HepG2 (cell line): ENCODE results near the gene CRNKL1. TPM values are rescaled to one million over a fixed set of nuclear protein-coding genes. Genes with fewer than 3 reads are reported as not detected.

ENCODE experiments used
- ATAC-seq: fragments of 200-7000 bp; cut with Tn5 transposase; 3 replicates; pipeline ENCODE4 v1.9.1; 2020; ENCODE audit warnings: mild to moderate bottlenecking, moderate library complexity
- BruUV-seq: library from RNA; stranded (reverse); fragments of 400-500 nt; replicated peaks from 2 replicates; lab custom pipeline; 2021; lab: Mats Ljungman, UMichigan
- CTCF ChIA-PET: fragments of 300-600 bp; formaldehyde crosslinking; extraction: SDS; loops from one replicate; lab custom pipeline; 2021; ENCODE audit warnings: low total read pairs, inconsistent platforms, low intra/inter-chr PET ratio; lab: Yijun Ruan, JAX
- POLR2A ChIA-PET: fragments of 350-600 bp; sonication (Branson Sonifier 250); formaldehyde crosslinking; loops from one replicate; lab custom pipeline; 2020; ENCODE audit warnings: antibody characterized with exemption, inconsistent platforms; lab: Yijun Ruan, JAX
- DNase-seq: peaks from one replicate; pipeline ENCODE4 v3.0.0-alpha.2; 2015; ENCODE audit warnings: low spot score
- FAIRE-seq: peaks from 3 replicates; lab custom pipeline; 2011; peaks lifted over from hg19 to GRCh38; lab: Jason Lieb, UNC
- H2AFZ ChIP-seq: one replicate; pipeline ENCODE4 v1.6.1; 2011; ENCODE audit warnings: low read length, inconsistent platforms
- H3K27ac ChIP-seq: fragments of 300-600 bp; 3 replicates; pipeline ENCODE4 v1.8.0; 2011; ENCODE audit warnings: mixed run types, mild to moderate bottlenecking, mixed read lengths, low read length, inconsistent platforms; ENCODE audit not compliant: insufficient read depth; ENCODE audit errors: extremely low read length
- H3K27me3 ChIP-seq, 2 experiments: fragments of 200-600 bp in 1 of 2; 2 replicates in 1 of 2; 3 replicates in 1 of 2; pipeline versions ENCODE4 v1.6.0 to v1.8.0; 2011; ENCODE audit warnings: low read length in 2 of 2, mild to moderate bottlenecking in 2 of 2, moderate library complexity in 2 of 2, inconsistent platforms in 1 of 2; ENCODE audit not compliant: insufficient read depth in 2 of 2, control insufficient read depth in 1 of 2
- H3K36me3 ChIP-seq, 2 experiments: fragments of 200-600 bp in 1 of 2; replicated peaks in 1 of 2; 2 replicates in 1 of 2; 3 replicates in 1 of 2; pipeline versions ENCODE4 v1.5.1 to v1.8.0; 2011; ENCODE audit warnings: low read length in 2 of 2, inconsistent platforms in 1 of 2; ENCODE audit not compliant: insufficient read depth in 2 of 2, control insufficient read depth in 1 of 2
- H3K4me1 ChIP-seq: 2 replicates; pipeline ENCODE4 v1.5.1; 2012; ENCODE audit warnings: low read length, inconsistent platforms; ENCODE audit not compliant: insufficient read depth
- H3K4me2 ChIP-seq: 2 replicates; pipeline ENCODE4 v1.6.0; 2011; ENCODE audit warnings: low read depth, low read length, inconsistent platforms
- H3K4me3 ChIP-seq, 3 experiments: fragments of 200-600 bp in 1 of 3; sonication (generic), shearing (Covaris generic) in 1 of 3; replicated peaks in 1 of 3; 2 replicates each; pipeline ENCODE4 v1.5.1; 2011 to 2016; ENCODE audit warnings: low read length in 3 of 3, inconsistent platforms in 2 of 3, low read depth in 2 of 3, mild to moderate bottlenecking in 2 of 3, control low read depth in 1 of 3, mixed read lengths in 1 of 3; ENCODE audit not compliant: insufficient read depth in 1 of 3
- H3K79me2 ChIP-seq: one replicate; pipeline ENCODE4 v1.6.1; 2011; ENCODE audit warnings: low read length, inconsistent platforms; ENCODE audit not compliant: insufficient read depth
- H3K9ac ChIP-seq: 2 replicates; pipeline ENCODE4 v1.6.0; 2011; ENCODE audit warnings: mild to moderate bottlenecking, low read depth, low read length, inconsistent platforms; ENCODE audit not compliant: insufficient read depth
- H3K9me3 ChIP-seq: 2 replicates; pipeline ENCODE4 v1.5.1; 2012; ENCODE audit warnings: mild to moderate bottlenecking, low read length
- H4K20me1 ChIP-seq: 2 replicates; pipeline ENCODE4 v1.6.0; 2011; ENCODE audit warnings: inconsistent platforms, mild to moderate bottlenecking, low read length, moderate library complexity; ENCODE audit not compliant: insufficient read depth
- HIVEP1 ChIP-seq: sonication (generic); formaldehyde crosslinking; IDR thresholded peaks from 2 replicates; pipeline ENCODE4 v1.4.0; 2020; ENCODE audit warnings: mild to moderate bottlenecking, missing genetic modification reagents
- KDM5A ChIP-seq: fragments of 200-600 bp; sonication (generic); IDR thresholded peaks from 2 replicates; pipeline ENCODE4 v1.7.0; 2018; ENCODE audit warnings: antibody characterized with exemption, mild to moderate bottlenecking, low read length, borderline replicate concordance
- LRRFIP1 ChIP-seq: sonication (generic); formaldehyde crosslinking; conservative IDR thresholded peaks from 2 replicates; pipeline ENCODE4 v1.4.0; 2020; ENCODE audit warnings: missing genetic modification reagents
- MYPOP ChIP-seq: sonication (generic); formaldehyde crosslinking; IDR thresholded peaks from 2 replicates; pipeline ENCODE4 v1.8.1; 2023; ENCODE audit warnings: mild to moderate bottlenecking, moderate library complexity, missing genetic modification reagents
- NR2C2 ChIP-seq: sonication (generic); formaldehyde crosslinking; IDR thresholded peaks from 2 replicates; pipeline ENCODE4 v1.4.0; 2020; ENCODE audit warnings: missing genetic modification reagents, mild to moderate bottlenecking, moderate library complexity, borderline replicate concordance
- NR3C1 ChIP-seq: sonication (generic); formaldehyde crosslinking; IDR thresholded peaks from 2 replicates; pipeline ENCODE4 v1.4.0; 2020; ENCODE audit warnings: missing genetic modification reagents
- RBAK ChIP-seq: sonication (generic); formaldehyde crosslinking; IDR thresholded peaks from 2 replicates; pipeline ENCODE4 v1.5.1; 2020; ENCODE audit warnings: mild to moderate bottlenecking, missing genetic modification reagents
- SIN3A ChIP-seq: IDR thresholded peaks from 2 replicates; pipeline ENCODE4 v1.6.1; 2011; ENCODE audit warnings: low read depth, mild to moderate bottlenecking, control low read depth, low read length, borderline replicate concordance
- TBX2 ChIP-seq: sonication (generic); formaldehyde crosslinking; IDR thresholded peaks from 2 replicates; pipeline ENCODE4 v1.5.0; 2020; ENCODE audit warnings: missing genetic modification reagents, mild to moderate bottlenecking, borderline replicate concordance
- TMF1 ChIP-seq: sonication (generic); formaldehyde crosslinking; IDR thresholded peaks from 2 replicates; pipeline ENCODE4 v1.8.1; 2022; ENCODE audit warnings: low read depth, missing genetic modification reagents
- ZNF451 ChIP-seq: sonication (generic); formaldehyde crosslinking; IDR thresholded peaks from 2 replicates; pipeline ENCODE4 v1.5.0; 2020; ENCODE audit warnings: mild to moderate bottlenecking, missing genetic modification reagents
- ZNF775 ChIP-seq: sonication (generic); formaldehyde crosslinking; IDR thresholded peaks from 2 replicates; pipeline ENCODE4 v1.4.0; 2020; ENCODE audit warnings: missing genetic modification reagents, mild to moderate bottlenecking, moderate library complexity, borderline replicate concordance
- ZSCAN5A ChIP-seq: sonication (generic); formaldehyde crosslinking; IDR thresholded peaks from 2 replicates; pipeline ENCODE4 v1.8.0; 2022; ENCODE audit warnings: mild to moderate bottlenecking, missing genetic modification reagents, borderline replicate concordance
- WGBS: methylation state at CpG from one replicate; pipeline ENCODE4 v1.1.6; 2017; ENCODE audit warnings: low lambda C conversion rate; 5-methylcytosine and 5-hydroxymethylcytosine counted together
- in situ Hi-C: cut with HindIII; loops from 2 replicates; pipeline ENCODE4 v1.10.0; 2017; ENCODE audit warnings: low pct_unique_long_range_greater_than_20kb; ENCODE audit not compliant: extremely low pct_ligation_motif_present
- intact Hi-C: fragments of 100-400 bp; cut with micrococcal nuclease; formaldehyde crosslinking; loops from one replicate; pipeline ENCODE4 v1.10.0; 2022; ENCODE audit not compliant: unreplicated experiment
- polyA plus RNA-seq, 8 experiments: library from polyadenylated mRNA; depleted of rRNA in 3 of 8; stranded (reverse) in 7 of 8; unstranded in 1 of 8; fragments of >200 nt; fragmentation: Illumina TruSeq in 4 of 8; extraction: Trizol in 4 of 8; gene quantifications; 2 replicates each; pipeline versions ENCODE4 v1.2.1 to v1.2.3, GENCODE V29; 2011 to 2016; ENCODE audit warnings: low read depth in 4 of 8, missing spikeins in 1 of 8, mixed read lengths in 1 of 8; ENCODE audit not compliant: insufficient read depth in 1 of 8
- total RNA-seq, 5 experiments: library from RNA; depleted of rRNA; stranded (reverse); fragments of >200 nt; fragmentation: Illumina TruSeq; extraction: Trizol; gene quantifications; 2 replicates each; pipeline ENCODE4 v1.2.3, GENCODE V29; 2016; ENCODE audit warnings: low read depth in 1 of 5

CRNKL1 gene
- total and polyA plus RNA-seq, 2 of the 13 experiments (the other 11 are each of a cell fraction or from before 2014, with no cell fraction given), result 12.3 to 64.5 TPM

- TF ChIP-seq ZNF775, result no peak
- no peak for TF ChIP-seq ZSCAN5A (CRISPR knock-in tag)
- no peak for TF ChIP-seq LRRFIP1 (CRISPR knock-in tag)
These were observed 59.0 kb downstream of the CRNKL1 start (continued) for GRCh38 chr20:19992996-19993908.

- Histone ChIP-seq H3K27ac (no peak overlapping the region), H3K4me1 (peaks cover 21% of the 10 kb centered on the region), H2AFZ (no peak overlapping the region), H4K20me1 (no peaks in the 10 kb centered on the region), H3K4me3 (no peak overlapping the region), H3K27me3 (no peaks in the 10 kb centered on the region), H3K4me2 (no peak overlapping the region), H3K79me2 (no peaks in the 10 kb centered on the region), H3K9ac (no peak overlapping the region), H3K36me3 (no peaks in the 10 kb centered on the region), H3K9me3 (no peaks in the 10 kb centered on the region)
- ChIA-PET CTCF (no interaction called here), POLR2A (no interaction called here)
- intact Hi-C loops, result no loop called here
- 60% methylated on average over 2 of the region's 2 CpGs for WGBS
- FAIRE-seq, result no peak
- in situ Hi-C loops, result no loop called here
- no peak for ATAC-seq
- DNase-seq, result no peak
- no TSS peak for BruUV-seq
- TF ChIP-seq TMF1 (CRISPR knock-in tag) (no peak), ZNF451 (CRISPR knock-in tag) (no peak), KDM5A (no peak), HIVEP1 (no peak), NR3C1 (no peak), NR2C2 (CRISPR knock-in tag) (no peak), TBX2 (CRISPR knock-in tag) (no peak), MYPOP (no peak), SIN3A (no peak), RBAK (CRISPR knock-in tag) (no peak)
These were observed 60.4 kb downstream of the CRNKL1 start for GRCh38 chr20:19991854-19992253.
